NCI-H2196 treated with DMSO at 0.1 percent for 48 hours (cell line): ENCODE results near the gene DSG2.

Experiments used
- DNase-seq: peaks from one replicate; lab custom pipeline; 2025; ENCODE audit not compliant: unreplicated experiment; lab: John Stamatoyannopoulos, UW

DSG2 gene

DNA sequence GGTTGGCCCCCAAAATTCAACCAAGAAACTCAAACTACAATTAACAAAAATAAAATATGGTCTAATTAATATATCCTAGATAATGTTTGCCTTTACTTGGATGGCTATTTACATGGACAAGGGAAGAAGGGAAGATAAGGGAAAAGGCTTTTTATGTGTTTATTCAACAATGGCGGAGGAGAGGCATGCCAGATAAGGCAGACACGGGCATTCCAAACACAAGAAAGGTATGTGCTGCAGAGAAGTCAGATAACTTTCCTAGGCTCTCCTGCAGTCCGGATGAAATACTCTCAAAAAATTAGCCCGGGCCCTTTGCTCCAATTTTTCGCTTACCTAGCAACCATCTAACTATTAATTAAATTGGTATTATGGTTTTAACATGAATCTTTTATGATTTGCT, 88.6 kb downstream of the DSG2 start:
- DNase-seq, result no peak

DNA sequence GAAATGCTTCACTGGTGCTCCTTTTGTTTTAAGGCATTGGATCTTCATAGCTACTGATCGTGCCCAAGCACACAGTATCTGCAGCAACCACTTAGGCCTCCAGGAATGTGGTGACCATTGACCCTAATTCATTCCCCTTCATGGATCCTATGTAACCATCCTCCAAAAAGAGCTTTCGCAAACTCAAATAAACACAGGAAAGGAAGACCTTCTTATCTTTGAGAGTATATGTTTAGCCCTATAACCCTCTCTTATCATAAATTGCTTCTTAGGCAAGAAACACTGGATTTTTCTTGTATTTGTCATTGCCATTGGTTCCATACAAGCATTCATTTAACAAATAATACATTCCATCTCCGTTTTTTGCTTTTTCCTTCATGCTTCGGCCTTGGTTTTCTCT, 89.6 kb downstream of the DSG2 start:
- DNase-seq, result no peak

DNA sequence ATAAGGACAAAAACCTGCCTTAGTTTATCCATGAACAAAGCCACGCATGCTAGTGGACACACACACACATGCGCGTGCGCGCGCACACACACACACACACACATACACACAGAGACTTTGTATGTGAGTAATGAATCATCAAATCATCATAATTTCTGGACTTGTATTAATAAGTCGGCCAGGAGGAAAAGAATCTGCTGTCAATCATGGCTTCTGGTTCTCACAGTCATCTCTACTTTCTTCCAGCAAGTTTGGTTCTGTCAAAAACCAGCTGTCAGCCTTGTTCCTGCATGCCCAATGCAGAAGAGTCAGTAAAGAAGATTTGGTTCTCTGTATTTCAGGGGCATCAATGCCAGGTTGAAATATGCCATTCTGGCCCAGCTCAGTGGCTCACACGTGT, 92.6 kb downstream of the DSG2 start:
- no peak for DNase-seq

GRCh38 chr18:31591113-31591512, 93.1 kb downstream of the DSG2 start:
- DNase-seq, result no peak

DNA sequence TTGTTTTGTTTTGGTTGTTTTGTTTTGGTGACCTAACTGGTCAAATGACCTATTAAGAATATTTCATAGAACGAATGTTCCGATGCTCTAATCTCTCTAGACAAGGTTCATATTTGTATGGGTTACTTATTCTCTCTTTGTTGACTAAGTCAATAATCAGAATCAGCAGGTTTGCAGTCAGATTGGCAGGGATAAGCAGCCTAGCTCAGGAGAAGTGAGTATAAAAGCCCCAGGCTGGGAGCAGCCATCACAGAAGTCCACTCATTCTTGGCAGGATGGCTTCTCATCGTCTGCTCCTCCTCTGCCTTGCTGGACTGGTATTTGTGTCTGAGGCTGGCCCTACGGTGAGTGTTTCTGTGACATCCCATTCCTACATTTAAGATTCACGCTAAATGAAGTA, 93.7 kb downstream of the DSG2 start, which contains the start of gene TTR:
Gene TTR, plus strand, starts transcription at position 250 of the 400 bp plus-strand sequence. Its CDS starts 26 bp downstream, at position 276.
- no peak for DNase-seq

DNA sequence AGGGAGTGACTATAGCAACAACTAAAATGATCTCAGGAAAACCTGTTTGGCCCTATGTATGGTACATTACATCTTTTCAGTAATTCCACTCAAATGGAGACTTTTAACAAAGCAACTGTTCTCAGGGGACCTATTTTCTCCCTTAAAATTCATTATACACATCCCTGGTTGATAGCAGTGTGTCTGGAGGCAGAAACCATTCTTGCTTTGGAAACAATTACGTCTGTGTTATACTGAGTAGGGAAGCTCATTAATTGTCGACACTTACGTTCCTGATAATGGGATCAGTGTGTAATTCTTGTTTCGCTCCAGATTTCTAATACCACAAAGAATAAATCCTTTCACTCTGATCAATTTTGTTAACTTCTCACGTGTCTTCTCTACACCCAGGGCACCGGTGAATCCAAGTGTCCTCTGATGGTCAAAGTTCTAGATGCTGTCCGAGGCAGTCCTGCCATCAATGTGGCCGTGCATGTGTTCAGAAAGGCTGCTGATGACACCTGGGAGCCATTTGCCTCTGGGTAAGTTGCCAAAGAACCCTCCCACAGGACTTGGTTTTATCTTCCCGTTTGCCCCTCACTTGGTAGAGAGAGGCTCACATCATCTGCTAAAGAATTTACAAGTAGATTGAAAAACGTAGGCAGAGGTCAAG, 94.7 kb downstream of the DSG2 start:
- DNase-seq, result no peak

- DNase-seq, result no peak
These were observed 97.3 kb downstream of the DSG2 start for GRCh38 chr18:31595121-31595771.

DNA sequence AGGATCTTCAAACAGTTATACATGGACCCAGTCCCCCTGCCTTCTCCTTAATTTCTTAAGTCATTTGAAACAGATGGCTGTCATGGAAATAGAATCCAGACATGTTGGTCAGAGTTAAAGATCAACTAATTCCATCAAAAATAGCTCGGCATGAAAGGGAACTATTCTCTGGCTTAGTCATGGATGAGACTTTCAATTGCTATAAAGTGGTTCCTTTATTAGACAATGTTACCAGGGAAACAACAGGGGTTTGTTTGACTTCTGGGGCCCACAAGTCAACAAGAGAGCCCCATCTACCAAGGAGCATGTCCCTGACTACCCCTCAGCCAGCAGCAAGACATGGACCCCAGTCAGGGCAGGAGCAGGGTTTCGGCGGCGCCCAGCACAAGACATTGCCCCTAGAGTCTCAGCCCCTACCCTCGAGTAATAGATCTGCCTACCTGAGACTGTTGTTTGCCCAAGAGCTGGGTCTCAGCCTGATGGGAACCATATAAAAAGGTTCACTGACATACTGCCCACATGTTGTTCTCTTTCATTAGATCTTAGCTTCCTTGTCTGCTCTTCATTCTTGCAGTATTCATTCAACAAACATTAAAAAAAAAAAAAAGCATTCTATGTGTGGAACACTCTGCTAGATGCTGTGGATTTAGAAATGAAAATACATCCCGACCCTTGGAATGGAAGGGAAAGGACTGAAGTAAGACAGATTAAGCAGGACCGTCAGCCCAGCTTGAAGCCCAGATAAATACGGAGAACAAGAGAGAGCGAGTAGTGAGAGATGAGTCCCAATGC, 98.3 kb downstream of the DSG2 start:
- DNase-seq, result no peak

DNA sequence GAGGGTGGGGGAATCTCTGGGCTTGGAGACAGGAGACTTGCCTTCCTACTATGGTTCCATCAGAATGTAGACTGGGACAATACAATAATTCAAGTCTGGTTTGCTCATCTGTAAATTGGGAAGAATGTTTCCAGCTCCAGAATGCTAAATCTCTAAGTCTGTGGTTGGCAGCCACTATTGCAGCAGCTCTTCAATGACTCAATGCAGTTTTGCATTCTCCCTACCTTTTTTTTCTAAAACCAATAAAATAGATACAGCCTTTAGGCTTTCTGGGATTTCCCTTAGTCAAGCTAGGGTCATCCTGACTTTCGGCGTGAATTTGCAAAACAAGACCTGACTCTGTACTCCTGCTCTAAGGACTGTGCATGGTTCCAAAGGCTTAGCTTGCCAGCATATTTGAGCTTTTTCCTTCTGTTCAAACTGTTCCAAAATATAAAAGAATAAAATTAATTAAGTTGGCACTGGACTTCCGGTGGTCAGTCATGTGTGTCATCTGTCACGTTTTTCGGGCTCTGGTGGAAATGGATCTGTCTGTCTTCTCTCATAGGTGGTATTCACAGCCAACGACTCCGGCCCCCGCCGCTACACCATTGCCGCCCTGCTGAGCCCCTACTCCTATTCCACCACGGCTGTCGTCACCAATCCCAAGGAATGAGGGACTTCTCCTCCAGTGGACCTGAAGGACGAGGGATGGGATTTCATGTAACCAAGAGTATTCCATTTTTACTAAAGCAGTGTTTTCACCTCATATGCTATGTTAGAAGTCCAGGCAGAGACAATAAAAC, 100.2 kb downstream of the DSG2 start:
- no peak for DNase-seq
